H9 (cell line): ENCODE measurements around the gene TTC14. TPM values are rescaled to one million over a fixed set of nuclear protein-coding genes. Genes with fewer than 3 reads are reported as not detected.

ENCODE experiments used
- DNase-seq: peaks from one replicate; pipeline ENCODE4 v3.0.0-alpha.2; 2017
- H2AFZ ChIP-seq: one replicate; pipeline ENCODE4 v1.6.1; 2013; ENCODE audit warnings: mild to moderate bottlenecking, low read length, control low read depth, moderate library complexity
- H2AK5ac ChIP-seq: 2 replicates; pipeline ENCODE4 v1.6.1; 2013; ENCODE audit warnings: low read length, control low read depth, mixed read lengths; ENCODE audit not compliant: insufficient read length
- H2BK120ac ChIP-seq: one replicate; pipeline ENCODE4 v1.6.1; 2013; ENCODE audit warnings: low read depth, mild to moderate bottlenecking, low read length, control low read depth, inconsistent platforms; ENCODE audit not compliant: poor library complexity, severe bottlenecking
- H2BK12ac ChIP-seq: 2 replicates; pipeline ENCODE4 v1.6.1; 2013; ENCODE audit warnings: low read length, control low read depth, mixed read lengths, low read depth; ENCODE audit not compliant: insufficient read length
- H2BK15ac ChIP-seq: 2 replicates; pipeline ENCODE4 v1.6.1; 2013; ENCODE audit warnings: low read depth, low read length, control low read depth
- H2BK20ac ChIP-seq: one replicate; pipeline ENCODE4 v1.6.1; 2013; ENCODE audit warnings: low read depth, mild to moderate bottlenecking, low read length, control low read depth, inconsistent platforms; ENCODE audit not compliant: poor library complexity, severe bottlenecking
- H2BK5ac ChIP-seq: 2 replicates; pipeline ENCODE4 v1.6.1; 2013; ENCODE audit warnings: low read length, control low read depth, mixed read lengths; ENCODE audit not compliant: insufficient read length
- H3K14ac ChIP-seq: 2 replicates; pipeline ENCODE4 v1.6.1; 2013; ENCODE audit warnings: low read length, control low read depth; ENCODE audit not compliant: insufficient read depth
- H3K18ac ChIP-seq: 2 replicates; pipeline ENCODE4 v1.6.1; 2013; ENCODE audit warnings: low read depth, mild to moderate bottlenecking, mixed read lengths, low read length, control low read depth; ENCODE audit not compliant: insufficient read length
- H3K23ac ChIP-seq: 2 replicates; pipeline ENCODE4 v1.6.1; 2013; ENCODE audit warnings: low read length, control low read depth, mixed read lengths, low read depth; ENCODE audit not compliant: insufficient read length
- H3K23me2 ChIP-seq: 2 replicates; pipeline ENCODE4 v1.6.1; 2013; ENCODE audit warnings: low read depth, mild to moderate bottlenecking, mixed read lengths, low read length, control low read depth; ENCODE audit not compliant: insufficient read length, poor library complexity, severe bottlenecking
- H3K27ac ChIP-seq: 2 replicates; pipeline ENCODE4 v1.5.1; 2013; ENCODE audit warnings: low read length, control low read depth, mixed read lengths, low read depth; ENCODE audit not compliant: insufficient read length
- H3K27me3 ChIP-seq: 2 replicates; pipeline ENCODE4 v1.6.1; 2013; ENCODE audit warnings: low read length, control low read depth, inconsistent platforms; ENCODE audit not compliant: insufficient read depth
- H3K4ac ChIP-seq: 2 replicates; pipeline ENCODE4 v1.6.1; 2013; ENCODE audit warnings: low read depth, mild to moderate bottlenecking, control low read depth, inconsistent platforms, low read length, moderate library complexity
- H3K4me1 ChIP-seq: 2 replicates; pipeline ENCODE4 v1.6.1; 2013; ENCODE audit warnings: low read length, control low read depth, inconsistent platforms; ENCODE audit not compliant: insufficient read depth
- H3K4me2 ChIP-seq: 2 replicates; pipeline ENCODE4 v1.6.1; 2013; ENCODE audit warnings: low read length, control low read depth, mixed read lengths; ENCODE audit not compliant: insufficient read length, insufficient read depth
- H3K56ac ChIP-seq: 2 replicates; pipeline ENCODE4 v1.6.1; 2013; ENCODE audit warnings: low read depth, mild to moderate bottlenecking, mixed read lengths, low read length, control low read depth; ENCODE audit not compliant: insufficient read length
- H3K79me1 ChIP-seq: 2 replicates; pipeline ENCODE4 v1.6.1; 2013; ENCODE audit warnings: low read depth, mild to moderate bottlenecking, moderate library complexity, low read length, control low read depth, inconsistent platforms; ENCODE audit not compliant: insufficient read depth, poor library complexity, severe bottlenecking
- H3K79me2 ChIP-seq: 2 replicates; pipeline ENCODE4 v1.6.1; 2013; ENCODE audit warnings: low read length, control low read depth, inconsistent platforms; ENCODE audit not compliant: insufficient read depth
- H3K9ac ChIP-seq: 2 replicates; pipeline ENCODE4 v1.6.1; 2013; ENCODE audit warnings: low read length, control low read depth, mixed read lengths; ENCODE audit not compliant: insufficient read length; ENCODE audit errors: extremely low read depth
- H3K9me3 ChIP-seq: one replicate; pipeline ENCODE4 v1.6.1; 2013; ENCODE audit warnings: low read depth, low read length, inconsistent platforms; ENCODE audit not compliant: control insufficient read depth
- H3T11ph ChIP-seq: one replicate; pipeline ENCODE4 v1.6.1; 2013; ENCODE audit warnings: mild to moderate bottlenecking, low read length, control low read depth, inconsistent platforms
- H4K20me1 ChIP-seq: one replicate; pipeline ENCODE4 v1.6.1; 2013; ENCODE audit not compliant: control insufficient read depth, insufficient read length, insufficient read depth
- H4K5ac ChIP-seq: 2 replicates; pipeline ENCODE4 v1.6.1; 2013; ENCODE audit warnings: low read depth, mild to moderate bottlenecking, mixed read lengths, low read length, control low read depth; ENCODE audit not compliant: insufficient read length
- H4K8ac ChIP-seq: replicated peaks from 2 replicates; pipeline ENCODE4 v1.6.1; 2013; ENCODE audit warnings: low read length, control low read depth, mixed read lengths, low read depth; ENCODE audit not compliant: insufficient read length
- H4K91ac ChIP-seq: 2 replicates; pipeline ENCODE4 v1.6.1; 2013; ENCODE audit warnings: low read depth, mild to moderate bottlenecking, moderate library complexity, mixed read lengths, low read length, control low read depth; ENCODE audit not compliant: insufficient read length
- H3K27ac Mint-ChIP-seq, 3 experiments: 2 replicates in 2 of 3; 3 replicates in 1 of 3; pipeline ENCODE4 v1.8.0; 2020 to 2021; ENCODE audit warnings: mixed read lengths in 3 of 3, mild to moderate bottlenecking in 1 of 3, moderate library complexity in 1 of 3
- H3K27me3 Mint-ChIP-seq: 2 replicates; pipeline ENCODE4 v1.8.0; 2021; ENCODE audit warnings: low read depth, mild to moderate bottlenecking, moderate library complexity, mixed read lengths
- H3K36me3 Mint-ChIP-seq, 3 experiments: 2 replicates in 2 of 3; 3 replicates in 1 of 3; pipeline ENCODE4 v1.8.0; 2020 to 2021; ENCODE audit warnings: low read depth in 3 of 3, mixed read lengths in 3 of 3; ENCODE audit not compliant: insufficient read depth in 1 of 3
- H3K4me1 Mint-ChIP-seq, 2 experiments: 2 replicates each; pipeline ENCODE4 v1.8.0; 2020; ENCODE audit warnings: mixed read lengths in 2 of 2
- H3K4me3 Mint-ChIP-seq, 2 experiments: 2 replicates in 1 of 2; 3 replicates in 1 of 2; pipeline ENCODE4 v1.8.0; 2020 to 2021; ENCODE audit warnings: mild to moderate bottlenecking in 2 of 2, mixed read lengths in 2 of 2, moderate library complexity in 1 of 2
- H3K9me3 Mint-ChIP-seq, 2 experiments: 2 replicates in 1 of 2; 3 replicates in 1 of 2; pipeline ENCODE4 v1.8.0; 2020; ENCODE audit warnings: mild to moderate bottlenecking in 2 of 2, mixed read lengths in 2 of 2, moderate library complexity in 1 of 2
- WGBS: extraction: QIAGEN DNeasy Blood & Tissue Kit; methylation state at CpG from one replicate; pipeline ENCODE4 v1.1.7; 2013; ENCODE audit warnings: missing lambda C conversion rate, low lambda C conversion rate, mixed read lengths; ENCODE audit not compliant: insufficient read length; ENCODE audit errors: extremely low coverage; 5-methylcytosine and 5-hydroxymethylcytosine counted together
- total RNA-seq: library from RNA; stranded (reverse); gene quantifications from 2 replicates; pipeline ENCODE4 v1.2.1, GENCODE V29; 2021
- TF ChIP-seq, protein P1 (sequence below): fragments of 200-600 bp; sonication (generic); conservative IDR thresholded peaks from 3 replicates; pipeline ENCODE4 v1.8.0; 2021; ENCODE audit warnings: antibody characterized with exemption, mild to moderate bottlenecking

TTC14 gene
- total RNA-seq, 1 experiment from 2014 or later: 28.4 TPM

GRCh38 chr3:180563406-180563805 is 38.6 kb upstream of the TTC14 start:
- Histone ChIP-seq H2BK12ac (no peak overlapping the region), H3K14ac (no peak overlapping the region), H4K20me1 (no peaks in the 10 kb centered on the region), H2BK120ac (no peak overlapping the region), H3T11ph (no peak overlapping the region), H3K79me1 (no peaks in the 10 kb centered on the region), H2BK15ac (no peak overlapping the region), H4K91ac (no peak overlapping the region), H3K27ac (no peak overlapping the region), H3K4me1 (no peaks in the 10 kb centered on the region), H2BK5ac (no peak overlapping the region), H2AFZ (no peak overlapping the region), H4K8ac (no peak overlapping the region), H3K56ac (no peak overlapping the region), H3K23me2 (no peaks in the 10 kb centered on the region), H3K4ac (no peak overlapping the region), H3K27me3 (no peaks in the 10 kb centered on the region), H3K4me2 (no peak overlapping the region), H2AK5ac (no peak overlapping the region), H3K9ac (no peak overlapping the region), H3K18ac (no peak overlapping the region), H3K23ac (no peak overlapping the region), H3K9me3 (no peaks in the 10 kb centered on the region), H2BK20ac (no peak overlapping the region), H4K5ac (no peak overlapping the region), H3K79me2 (no peaks in the 10 kb centered on the region)
- DNase-seq: no peak
- Mint-ChIP-seq H3K36me3 (peaks cover 8 to 17% (median 13%) of the 10 kb centered on the region in 3 experiments; a peak in 6 of 7 replicates), H3K27ac (no peak overlapping the region), H3K4me1 (no peaks in the 10 kb centered on the region), H3K27me3 (no peaks in the 10 kb centered on the region; the same call in 1 of the 2 replicates), H3K9me3 (peaks cover 13 to 20% of the 10 kb centered on the region in 2 experiments), H3K4me3 (no peak overlapping the region)
- WGBS: no CpG with 5 or more reads among the region's 4 CpGs
- TF ChIP-seq, protein P1, sequence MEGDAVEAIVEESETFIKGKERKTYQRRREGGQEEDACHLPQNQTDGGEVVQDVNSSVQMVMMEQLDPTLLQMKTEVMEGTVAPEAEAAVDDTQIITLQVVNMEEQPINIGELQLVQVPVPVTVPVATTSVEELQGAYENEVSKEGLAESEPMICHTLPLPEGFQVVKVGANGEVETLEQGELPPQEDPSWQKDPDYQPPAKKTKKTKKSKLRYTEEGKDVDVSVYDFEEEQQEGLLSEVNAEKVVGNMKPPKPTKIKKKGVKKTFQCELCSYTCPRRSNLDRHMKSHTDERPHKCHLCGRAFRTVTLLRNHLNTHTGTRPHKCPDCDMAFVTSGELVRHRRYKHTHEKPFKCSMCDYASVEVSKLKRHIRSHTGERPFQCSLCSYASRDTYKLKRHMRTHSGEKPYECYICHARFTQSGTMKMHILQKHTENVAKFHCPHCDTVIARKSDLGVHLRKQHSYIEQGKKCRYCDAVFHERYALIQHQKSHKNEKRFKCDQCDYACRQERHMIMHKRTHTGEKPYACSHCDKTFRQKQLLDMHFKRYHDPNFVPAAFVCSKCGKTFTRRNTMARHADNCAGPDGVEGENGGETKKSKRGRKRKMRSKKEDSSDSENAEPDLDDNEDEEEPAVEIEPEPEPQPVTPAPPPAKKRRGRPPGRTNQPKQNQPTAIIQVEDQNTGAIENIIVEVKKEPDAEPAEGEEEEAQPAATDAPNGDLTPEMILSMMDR: no peak
